Calu3 (cell line): ENCODE measurements around the gene TLE6. TPM values are rescaled to one million over a fixed set of nuclear protein-coding genes. Genes with fewer than 3 reads are reported as not detected.

Experiments
- BruUV-seq: library from RNA; stranded (reverse); fragments of 400-500 nt; replicated peaks from 2 replicates; lab custom pipeline; 2021; lab: Mats Ljungman, UMichigan
- CTCF ChIA-PET: fragments of 300-600 bp; sonication (Branson Sonifier 250); formaldehyde crosslinking; loops from one replicate; lab custom pipeline; 2022; ENCODE audit warnings: antibody characterized with exemption; lab: Charles Lee
- DNase-seq: peaks from one replicate; pipeline ENCODE4 v3.0.0; 2022
- H3K27ac Mint-ChIP-seq: one replicate; pipeline ENCODE4 v1.8.0; 2022; ENCODE audit warnings: mixed read lengths; ENCODE audit not compliant: unreplicated experiment
- H3K27me3 Mint-ChIP-seq: one replicate; pipeline ENCODE4 v1.8.0; 2022; ENCODE audit warnings: mixed read lengths; ENCODE audit not compliant: unreplicated experiment
- H3K36me3 Mint-ChIP-seq: one replicate; pipeline ENCODE4 v1.8.0; 2022; ENCODE audit warnings: mild to moderate bottlenecking, moderate library complexity, mixed read lengths; ENCODE audit not compliant: insufficient read depth, unreplicated experiment
- H3K4me1 Mint-ChIP-seq: one replicate; pipeline ENCODE4 v1.8.0; 2022; ENCODE audit warnings: mild to moderate bottlenecking, low read depth, mixed read lengths; ENCODE audit not compliant: unreplicated experiment
- H3K4me3 Mint-ChIP-seq: one replicate; pipeline ENCODE4 v1.8.0; 2022; ENCODE audit warnings: mild to moderate bottlenecking, low read depth, moderate library complexity, mixed read lengths; ENCODE audit not compliant: unreplicated experiment
- H3K9me3 Mint-ChIP-seq: one replicate; pipeline ENCODE4 v1.8.0; 2022; ENCODE audit warnings: low read depth, mixed read lengths; ENCODE audit not compliant: unreplicated experiment
- intact Hi-C: fragments of 100-400 bp; cut with micrococcal nuclease; formaldehyde crosslinking; loops from one replicate; pipeline ENCODE4 v1.10.0; 2022; ENCODE audit not compliant: unreplicated experiment
- total RNA-seq: library from RNA; stranded (reverse); gene quantifications from 2 replicates; pipeline ENCODE4 v1.2.3, GENCODE V29; 2022
- TF ChIP-seq, protein P1 (sequence below): fragments of 200-600 bp; IDR thresholded peaks from one replicate; pipeline ENCODE4 v1.8.0; 2022; ENCODE audit warnings: antibody characterized with exemption; ENCODE audit not compliant: unreplicated experiment

The TLE6 gene
- total RNA-seq, 1 experiment from 2014 or later: 2.1 TPM

DNA sequence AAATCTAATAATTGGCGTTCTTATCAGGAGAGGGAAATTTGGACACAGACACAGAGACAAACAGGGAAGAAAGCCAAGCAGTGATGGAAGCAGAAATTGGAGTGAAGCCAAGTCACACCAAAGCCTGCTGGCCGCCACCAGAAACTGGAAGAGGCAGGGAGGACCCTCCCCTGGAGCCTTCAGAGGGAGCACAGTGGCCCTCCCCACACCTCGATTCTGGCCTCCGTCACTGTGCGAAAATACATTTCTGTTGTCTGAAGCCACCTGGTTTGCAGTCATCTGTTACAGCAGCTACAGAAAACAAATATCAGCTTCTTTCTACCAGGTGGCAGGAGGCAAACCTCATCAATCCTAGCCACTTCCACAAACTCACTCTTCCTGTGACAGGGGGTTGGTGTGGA is 8.3 kb upstream of the TLE6 start:
- no peaks in the 10 kb centered on the region for H3K27me3 Mint-ChIP-seq
- intact Hi-C loops: no loop called here
- CTCF ChIA-PET: no interaction called here
- no peaks in the 10 kb centered on the region for H3K9me3 Mint-ChIP-seq
- no peak for DNase-seq
- no TSS peak for BruUV-seq
- no peaks in the 10 kb centered on the region for H3K4me1 Mint-ChIP-seq
- H3K36me3 Mint-ChIP-seq: no peaks in the 10 kb centered on the region
- no peak overlapping the region for H3K4me3 Mint-ChIP-seq
- no peak overlapping the region for H3K27ac Mint-ChIP-seq
- TF ChIP-seq, protein P1, sequence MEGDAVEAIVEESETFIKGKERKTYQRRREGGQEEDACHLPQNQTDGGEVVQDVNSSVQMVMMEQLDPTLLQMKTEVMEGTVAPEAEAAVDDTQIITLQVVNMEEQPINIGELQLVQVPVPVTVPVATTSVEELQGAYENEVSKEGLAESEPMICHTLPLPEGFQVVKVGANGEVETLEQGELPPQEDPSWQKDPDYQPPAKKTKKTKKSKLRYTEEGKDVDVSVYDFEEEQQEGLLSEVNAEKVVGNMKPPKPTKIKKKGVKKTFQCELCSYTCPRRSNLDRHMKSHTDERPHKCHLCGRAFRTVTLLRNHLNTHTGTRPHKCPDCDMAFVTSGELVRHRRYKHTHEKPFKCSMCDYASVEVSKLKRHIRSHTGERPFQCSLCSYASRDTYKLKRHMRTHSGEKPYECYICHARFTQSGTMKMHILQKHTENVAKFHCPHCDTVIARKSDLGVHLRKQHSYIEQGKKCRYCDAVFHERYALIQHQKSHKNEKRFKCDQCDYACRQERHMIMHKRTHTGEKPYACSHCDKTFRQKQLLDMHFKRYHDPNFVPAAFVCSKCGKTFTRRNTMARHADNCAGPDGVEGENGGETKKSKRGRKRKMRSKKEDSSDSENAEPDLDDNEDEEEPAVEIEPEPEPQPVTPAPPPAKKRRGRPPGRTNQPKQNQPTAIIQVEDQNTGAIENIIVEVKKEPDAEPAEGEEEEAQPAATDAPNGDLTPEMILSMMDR: no peak

DNA sequence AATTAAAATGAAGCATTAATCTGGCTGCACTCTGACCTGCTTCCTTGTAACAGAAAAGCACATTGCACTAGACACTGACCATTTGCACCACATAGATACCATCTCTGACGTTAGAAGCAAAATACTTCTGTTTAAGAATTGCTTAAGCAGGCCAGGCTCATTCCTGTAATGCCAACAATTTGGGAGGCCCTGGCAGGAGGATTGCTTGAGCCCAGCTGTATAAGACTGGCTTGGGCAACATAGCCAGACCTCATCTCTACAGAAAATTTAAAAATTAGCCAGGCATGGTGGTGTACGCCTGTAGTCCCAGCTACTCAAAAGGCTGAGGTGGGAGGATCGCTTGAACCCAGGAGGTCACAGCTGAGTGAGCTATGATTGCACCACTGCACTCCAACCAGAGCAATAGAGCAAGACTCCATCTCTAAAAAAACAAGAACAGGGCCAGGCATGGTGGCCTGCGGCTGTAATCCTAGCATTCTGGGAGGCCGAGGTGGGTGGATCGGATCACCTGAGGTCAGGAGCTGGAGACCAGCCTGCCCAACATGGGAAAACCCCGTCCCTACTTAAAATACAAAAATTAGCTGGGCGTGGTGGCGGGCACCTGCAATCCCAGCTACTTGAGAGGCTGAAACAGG is 7.0 kb upstream of the TLE6 start:
- H3K9me3 Mint-ChIP-seq: no peaks in the 10 kb centered on the region
- intact Hi-C loops: no loop called here
- H3K27me3 Mint-ChIP-seq: no peaks in the 10 kb centered on the region
- BruUV-seq: no TSS peak
- H3K4me1 Mint-ChIP-seq: no peaks in the 10 kb centered on the region
- no peak for DNase-seq
- TF ChIP-seq, protein P1: no peak
- H3K4me3 Mint-ChIP-seq: no peak overlapping the region
- no peaks in the 10 kb centered on the region for H3K36me3 Mint-ChIP-seq
- no peak overlapping the region for H3K27ac Mint-ChIP-seq
- CTCF ChIA-PET: interaction anchor here (1.7 kb wide), 1 partner anchor 17 kb away, joined by 3 read pairs; no protein-coding TSS in a partner anchor

DNA sequence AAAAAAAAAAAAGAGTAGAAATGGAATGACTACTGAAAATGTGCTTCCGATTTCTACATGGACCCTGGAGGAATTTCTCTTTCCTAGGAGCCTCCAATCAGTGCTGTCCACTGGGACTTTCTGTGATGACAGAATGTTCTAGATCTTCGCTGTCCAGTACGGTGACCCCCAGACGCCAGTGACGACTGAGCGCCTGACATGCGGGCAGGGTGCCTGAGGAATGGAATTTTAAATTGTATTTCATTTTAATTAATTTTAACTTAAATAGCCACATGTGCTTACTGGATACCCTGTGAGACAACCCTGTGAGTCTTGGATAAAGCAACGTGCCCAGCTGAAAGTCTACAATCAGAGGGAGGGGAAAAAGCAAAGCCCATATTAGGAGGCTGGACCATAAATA is 4.1 kb upstream of the TLE6 start:
- no peak overlapping the region for H3K27ac Mint-ChIP-seq
- H3K27me3 Mint-ChIP-seq: no peaks in the 10 kb centered on the region
- H3K36me3 Mint-ChIP-seq: peaks cover 11% of the 10 kb centered on the region
- BruUV-seq: no TSS peak
- TF ChIP-seq, protein P1: no peak
- H3K4me3 Mint-ChIP-seq: no peak overlapping the region
- H3K4me1 Mint-ChIP-seq: no peaks in the 10 kb centered on the region
- intact Hi-C loops: no loop called here
- no peaks in the 10 kb centered on the region for H3K9me3 Mint-ChIP-seq
- no peak for DNase-seq
- CTCF ChIA-PET: no interaction called here

DNA sequence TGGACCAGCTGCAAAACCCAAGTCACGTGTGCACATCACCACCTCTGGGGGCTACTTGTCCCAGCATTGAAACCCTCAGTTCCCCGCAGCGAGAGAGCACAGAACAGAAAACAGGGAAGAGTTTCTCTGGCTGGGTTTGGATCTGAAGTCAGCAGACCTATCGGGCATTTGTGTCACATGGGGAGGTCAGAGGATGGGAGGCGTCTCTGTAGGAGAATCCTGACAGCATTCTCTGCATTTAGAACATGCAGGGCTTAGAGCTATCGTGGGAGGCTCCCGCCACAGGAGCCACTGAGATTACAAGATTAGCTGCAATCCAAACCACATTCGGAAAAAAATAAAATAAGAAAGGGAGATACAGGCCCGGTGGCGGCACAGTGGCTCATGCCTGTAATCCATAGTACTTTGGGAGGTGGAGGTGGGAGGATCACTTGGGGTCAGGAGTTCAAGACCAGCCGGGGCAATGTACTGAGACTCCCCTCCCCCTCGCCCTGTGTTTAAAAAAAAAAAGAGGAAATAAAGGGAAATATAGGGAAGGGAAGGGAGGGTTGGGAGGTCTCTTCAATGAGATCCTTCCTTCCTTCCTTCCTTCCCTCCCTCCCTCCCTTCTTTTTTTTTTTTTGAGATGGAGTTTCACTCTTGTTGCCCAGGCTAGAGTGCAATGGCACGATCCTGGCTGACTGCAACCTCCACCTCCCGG is 2.9 kb upstream of the TLE6 start:
- DNase-seq: no peak
- BruUV-seq: no TSS peak
- Mint-ChIP-seq H3K36me3 (peaks cover 11% of the 10 kb centered on the region), H3K27me3 (no peaks in the 10 kb centered on the region), H3K9me3 (no peaks in the 10 kb centered on the region), H3K4me1 (no peaks in the 10 kb centered on the region), H3K4me3 (no peak overlapping the region), H3K27ac (no peak overlapping the region)
- intact Hi-C loops: no loop called here
- TF ChIP-seq, protein P1: no peak
- CTCF ChIA-PET: no interaction called here
